ENCODE measurements around the gene NHERF2. TPM values are rescaled to one million over a fixed set of nuclear protein-coding genes. Genes with fewer than 3 reads are reported as not detected.
A peak's percentile ranks its signal among the peaks of the same experiment; 100 is the strongest.

The NHERF2 gene
- polyA plus RNA-seq, 2 donors = 26.3 to 36.1 TPM

DNA sequence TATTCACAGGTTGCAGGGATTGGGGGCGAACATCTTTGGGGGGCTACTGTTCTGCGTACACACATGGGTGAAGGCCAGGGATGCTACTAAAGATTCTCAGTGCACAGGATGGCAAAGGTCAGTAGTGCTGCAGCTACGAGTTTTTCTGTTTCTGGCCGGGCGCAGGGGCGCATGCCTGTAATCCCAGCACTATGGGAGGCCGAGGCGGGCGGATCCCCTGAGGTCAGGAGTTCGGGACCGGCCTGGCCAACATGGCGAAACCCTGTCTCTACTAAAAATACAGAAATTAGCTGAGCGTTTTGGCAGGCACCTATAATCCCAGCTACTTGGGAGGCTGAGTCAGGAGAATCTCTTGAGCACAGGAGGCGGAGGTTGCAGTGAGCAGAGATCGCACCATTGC is 13.2 kb upstream of the NHERF2 start:
- no peaks in the 10 kb centered on the region for H3K36me3 ChIP-seq (ENCODE audit: control insufficient read depth in 2 of 2, insufficient read depth in 2 of 2, low read length in 1 of 2)
- WGBS, 2 donors = 92 to 93% methylated on average over 15 of the region's 15 CpGs

DNA sequence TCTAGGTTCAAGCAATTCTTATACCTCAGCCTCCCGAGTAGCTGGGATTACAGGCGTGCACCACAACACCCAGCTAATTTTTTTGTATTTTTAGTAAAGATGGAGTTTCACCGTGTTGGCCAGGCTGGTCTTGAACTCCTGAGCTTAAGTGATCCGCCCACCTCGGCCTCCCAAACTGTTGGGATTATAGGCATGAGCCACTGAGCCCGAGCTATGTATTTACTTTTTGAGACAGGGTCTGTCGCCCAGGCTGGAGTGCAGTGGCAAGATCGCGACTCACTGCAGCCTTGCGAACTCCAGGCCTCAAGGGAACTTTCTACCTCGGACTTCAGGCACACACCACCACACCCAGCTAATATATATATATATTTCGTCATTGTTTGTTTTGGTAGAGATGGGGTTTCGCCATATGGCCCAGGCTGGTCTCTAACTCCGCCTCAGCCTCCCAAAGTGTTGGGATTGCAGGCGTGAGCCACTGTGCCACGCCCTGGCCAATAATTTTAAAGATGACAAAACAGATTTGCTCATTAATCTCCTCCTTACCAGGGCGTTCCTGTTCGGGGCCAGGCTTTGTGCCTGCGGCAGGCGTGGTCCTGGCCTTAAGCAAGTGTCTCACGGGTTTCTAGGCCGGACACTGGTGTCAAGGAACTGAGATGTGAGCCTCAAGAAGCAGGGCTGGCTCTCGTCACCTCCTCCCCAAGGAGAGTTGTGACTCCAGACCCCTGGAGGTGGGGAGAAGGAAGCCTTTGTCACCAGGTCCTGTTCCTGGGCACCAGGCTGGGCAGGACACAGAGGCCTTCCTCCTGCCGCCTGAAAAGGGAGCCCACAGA is 11.4 kb upstream of the NHERF2 start:
- 57 to 65% methylated on average over 24 of the region's 24 CpGs for WGBS, 2 donors
- H3K27ac ChIP-seq (ENCODE audit: low read depth in 2 of 2, low read length in 1 of 2) = peak overlapping the region; percentile 56 to 87
- H3K4me1 ChIP-seq (ENCODE audit: control insufficient read depth in 2 of 2, insufficient read depth in 2 of 2, low read length in 1 of 2) = peaks cover 5 to 17% of the 10 kb centered on the region in 2 donors
- H3K27me3 ChIP-seq (ENCODE audit: control insufficient read depth in 1 of 2, insufficient read depth in 2 of 2, low read length in 2 of 2) = peaks cover 4 to 6% of the 10 kb centered on the region in 2 donors
- no peak overlapping the region for H3K4me3 ChIP-seq (ENCODE audit: low read depth in 1 of 2, low read length in 2 of 2)
- H3K36me3 ChIP-seq (ENCODE audit: control insufficient read depth in 2 of 2, insufficient read depth in 2 of 2, low read length in 1 of 2) = no peaks in the 10 kb centered on the region
- H3K9me3 ChIP-seq (ENCODE audit: control insufficient read depth in 2 of 2, insufficient read depth in 1 of 2, low read depth in 1 of 2, low read length in 1 of 2) = peaks cover 0 to 2% of the 10 kb centered on the region in 2 donors

More for the DNA sequence above, 13.2 kb upstream of the NHERF2 start:
- H3K4me3 ChIP-seq (ENCODE audit: low read depth in 1 of 2, low read length in 2 of 2) = no peak overlapping the region
- no peak overlapping the region for H3K27ac ChIP-seq (ENCODE audit: low read depth in 2 of 2, low read length in 1 of 2)
- peaks cover 0 to 12% of the 10 kb centered on the region in 2 donors for H3K4me1 ChIP-seq (ENCODE audit: control insufficient read depth in 2 of 2, insufficient read depth in 2 of 2, low read length in 1 of 2)
- H3K9me3 ChIP-seq (ENCODE audit: control insufficient read depth in 2 of 2, insufficient read depth in 1 of 2, low read depth in 1 of 2, low read length in 1 of 2) = no peaks in the 10 kb centered on the region
- H3K27me3 ChIP-seq (ENCODE audit: control insufficient read depth in 1 of 2, insufficient read depth in 2 of 2, low read length in 2 of 2) = no peaks in the 10 kb centered on the region

DNA sequence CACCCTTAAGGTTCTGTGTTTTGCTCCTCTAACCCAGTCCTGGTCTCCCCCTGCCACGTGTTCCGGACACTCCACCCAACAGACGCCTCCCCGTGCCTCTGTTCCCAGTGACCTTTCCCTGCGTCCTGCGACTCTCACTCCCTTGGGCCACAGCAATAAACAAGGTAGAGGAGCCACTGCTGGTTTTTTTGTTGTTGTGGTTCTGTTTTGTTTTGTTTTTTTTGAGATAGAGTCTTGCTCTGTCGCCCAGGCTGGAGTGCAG is 10.8 kb upstream of the NHERF2 start:
- no peaks in the 10 kb centered on the region for H3K36me3 ChIP-seq (ENCODE audit: control insufficient read depth in 2 of 2, insufficient read depth in 2 of 2, low read length in 1 of 2)
- H3K27me3 ChIP-seq (ENCODE audit: control insufficient read depth in 1 of 2, insufficient read depth in 2 of 2, low read length in 2 of 2) = peaks cover 5 to 6% of the 10 kb centered on the region in 2 donors
- peaks cover 0 to 2% of the 10 kb centered on the region in 2 donors for H3K9me3 ChIP-seq (ENCODE audit: control insufficient read depth in 2 of 2, insufficient read depth in 1 of 2, low read depth in 1 of 2, low read length in 1 of 2)
- H3K27ac ChIP-seq (ENCODE audit: low read depth in 2 of 2, low read length in 1 of 2) = peak overlapping the region; percentile 40 to 87
- peaks cover 10 to 15% of the 10 kb centered on the region in 2 donors for H3K4me1 ChIP-seq (ENCODE audit: control insufficient read depth in 2 of 2, insufficient read depth in 2 of 2, low read length in 1 of 2)
- H3K4me3 ChIP-seq (ENCODE audit: low read depth in 1 of 2, low read length in 2 of 2) = no peak overlapping the region
- WGBS, 2 donors = 85 to 88% methylated on average over 7 of the region's 7 CpGs

DNA sequence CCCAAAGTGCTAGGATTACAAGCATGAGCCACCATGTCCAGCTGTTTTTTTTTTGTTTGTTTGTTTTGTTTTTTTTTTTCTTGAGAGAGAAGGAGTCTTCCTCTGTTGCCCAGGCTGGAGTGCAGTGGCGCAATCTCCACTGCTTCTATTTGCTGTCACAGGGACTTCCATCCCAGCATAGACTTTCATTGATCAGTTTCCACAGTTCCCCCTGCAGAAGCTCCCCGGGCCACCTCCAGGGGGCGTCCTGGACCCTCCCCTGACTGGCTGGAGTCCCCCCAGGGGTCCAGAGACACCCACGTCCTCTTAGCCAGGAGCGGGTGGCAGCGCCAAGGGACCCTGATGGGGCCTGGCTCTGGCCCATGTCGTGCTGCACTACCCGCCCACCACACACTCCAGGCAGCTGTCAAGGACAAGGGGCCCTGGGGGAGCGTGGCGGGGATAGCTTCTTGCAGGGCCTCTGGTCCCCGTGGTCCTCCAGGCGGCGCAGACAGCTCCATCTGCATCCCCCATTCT is 10.2 kb upstream of the NHERF2 start:
- Histone ChIP-seq H3K4me3 (ENCODE audit: low read depth in 1 of 2, low read length in 2 of 2) (no peak overlapping the region), H3K9me3 (ENCODE audit: control insufficient read depth in 2 of 2, insufficient read depth in 1 of 2, low read depth in 1 of 2, low read length in 1 of 2) (peaks cover 0 to 2% of the 10 kb centered on the region in 2 donors), H3K27me3 (ENCODE audit: control insufficient read depth in 1 of 2, insufficient read depth in 2 of 2, low read length in 2 of 2) (peaks cover 5 to 6% of the 10 kb centered on the region in 2 donors), H3K36me3 (ENCODE audit: control insufficient read depth in 2 of 2, insufficient read depth in 2 of 2, low read length in 1 of 2) (no peaks in the 10 kb centered on the region), H3K4me1 (ENCODE audit: control insufficient read depth in 2 of 2, insufficient read depth in 2 of 2, low read length in 1 of 2) (peaks cover 10 to 15% of the 10 kb centered on the region in 2 donors), H3K27ac (ENCODE audit: low read depth in 2 of 2, low read length in 1 of 2) (no peak overlapping the region)
- 54 to 59% methylated on average over 10 to 13 of the region's 13 CpGs for WGBS, 2 donors

DNA sequence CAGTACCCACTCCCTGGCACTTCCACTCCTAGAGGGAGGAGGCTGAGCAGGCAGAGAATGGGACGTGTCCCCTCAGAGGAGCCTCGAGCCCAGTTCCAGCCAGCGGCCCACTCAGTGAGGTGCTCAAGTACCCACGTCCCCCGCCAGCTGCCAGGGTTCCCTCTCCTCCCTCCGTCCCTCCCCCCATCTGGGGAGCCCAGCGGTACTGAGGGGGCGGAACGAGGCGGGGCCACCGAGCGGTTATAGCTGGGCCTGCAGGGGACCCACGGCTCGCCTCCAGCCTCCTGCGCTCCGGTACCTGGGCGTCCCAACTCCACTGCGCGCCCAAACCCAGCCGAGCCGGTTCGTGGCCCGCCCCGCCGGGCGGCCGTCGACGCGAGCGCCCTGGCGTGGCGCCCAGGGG is 7.2 kb upstream of the NHERF2 start, which contains the start of gene NPW:
NPW (plus strand) TSS at position 268 of the 403 bp plus-strand sequence.
- 3 to 5% methylated on average over 30 to 33 of the region's 33 CpGs for WGBS, 2 donors
- H3K27ac ChIP-seq (ENCODE audit: low read depth in 2 of 2, low read length in 1 of 2) = no peak within 1 kb of the TSS
- peaks cover 5 to 6% of the 10 kb centered on the region in 2 donors for H3K27me3 ChIP-seq (ENCODE audit: control insufficient read depth in 1 of 2, insufficient read depth in 2 of 2, low read length in 2 of 2)
- H3K4me3 ChIP-seq (ENCODE audit: low read depth in 1 of 2, low read length in 2 of 2) = peak within 1 kb of the TSS in 1 of 2 donors; percentile 12
- peaks cover 15 to 25% of the 10 kb centered on the region in 2 donors for H3K4me1 ChIP-seq (ENCODE audit: control insufficient read depth in 2 of 2, insufficient read depth in 2 of 2, low read length in 1 of 2)
- peaks cover 0 to 2% of the 10 kb centered on the region in 2 donors for H3K9me3 ChIP-seq (ENCODE audit: control insufficient read depth in 2 of 2, insufficient read depth in 1 of 2, low read depth in 1 of 2, low read length in 1 of 2)
- H3K36me3 ChIP-seq (ENCODE audit: control insufficient read depth in 2 of 2, insufficient read depth in 2 of 2, low read length in 1 of 2) = no peaks in the 10 kb centered on the region

DNA sequence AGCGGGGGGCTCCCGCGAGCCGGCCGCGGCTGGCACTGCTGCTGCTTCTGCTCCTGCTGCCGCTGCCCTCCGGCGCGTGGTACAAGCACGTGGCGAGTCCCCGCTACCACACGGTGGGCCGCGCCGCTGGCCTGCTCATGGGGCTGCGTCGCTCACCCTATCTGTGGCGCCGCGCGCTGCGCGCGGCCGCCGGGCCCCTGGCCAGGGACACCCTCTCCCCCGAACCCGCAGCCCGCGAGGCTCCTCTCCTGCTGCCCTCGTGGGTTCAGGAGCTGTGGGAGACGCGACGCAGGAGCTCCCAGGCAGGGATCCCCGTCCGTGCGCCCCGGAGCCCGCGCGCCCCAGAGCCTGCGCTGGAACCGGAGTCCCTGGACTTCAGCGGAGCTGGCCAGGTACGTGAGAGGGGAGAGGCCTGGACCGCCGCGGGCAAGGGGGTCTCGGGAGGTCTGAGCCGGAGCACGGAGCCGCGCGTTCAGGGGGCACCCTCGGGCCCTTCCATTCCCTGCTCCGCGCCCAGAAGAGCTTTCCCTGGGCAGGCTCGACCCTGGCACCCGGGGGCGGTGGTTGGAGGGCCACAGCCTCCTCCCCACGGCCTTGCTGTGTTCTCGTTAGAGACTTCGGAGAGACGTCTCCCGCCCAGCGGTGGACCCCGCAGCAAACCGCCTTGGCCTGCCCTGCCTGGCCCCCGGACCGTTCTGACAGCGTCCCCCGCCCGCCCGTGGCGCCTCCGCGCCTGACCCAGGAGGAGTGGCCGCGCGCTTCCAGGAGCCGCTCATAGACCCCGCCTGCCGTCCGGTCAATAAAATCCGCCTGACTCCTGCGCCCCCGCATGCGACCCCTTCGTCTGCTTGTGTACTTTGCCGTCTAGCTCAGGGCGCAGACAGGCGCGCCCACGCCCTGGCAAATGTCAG is 6.5 kb upstream of the NHERF2 start:
- H3K27me3 ChIP-seq (ENCODE audit: control insufficient read depth in 1 of 2, insufficient read depth in 2 of 2, low read length in 2 of 2) = peaks cover 5 to 6% of the 10 kb centered on the region in 2 donors
- peak overlapping the region in 1 of 2 donors; percentile 12 for H3K4me3 ChIP-seq (ENCODE audit: low read depth in 1 of 2, low read length in 2 of 2)
- WGBS, 2 donors = 2% methylated on average over 67 to 96 of the region's 96 CpGs
- H3K36me3 ChIP-seq (ENCODE audit: control insufficient read depth in 2 of 2, insufficient read depth in 2 of 2, low read length in 1 of 2) = no peaks in the 10 kb centered on the region
- H3K4me1 ChIP-seq (ENCODE audit: control insufficient read depth in 2 of 2, insufficient read depth in 2 of 2, low read length in 1 of 2) = peaks cover 15 to 25% of the 10 kb centered on the region in 2 donors
- H3K27ac ChIP-seq (ENCODE audit: low read depth in 2 of 2, low read length in 1 of 2) = no peak overlapping the region
- peaks cover 0 to 2% of the 10 kb centered on the region in 2 donors for H3K9me3 ChIP-seq (ENCODE audit: control insufficient read depth in 2 of 2, insufficient read depth in 1 of 2, low read depth in 1 of 2, low read length in 1 of 2)

DNA sequence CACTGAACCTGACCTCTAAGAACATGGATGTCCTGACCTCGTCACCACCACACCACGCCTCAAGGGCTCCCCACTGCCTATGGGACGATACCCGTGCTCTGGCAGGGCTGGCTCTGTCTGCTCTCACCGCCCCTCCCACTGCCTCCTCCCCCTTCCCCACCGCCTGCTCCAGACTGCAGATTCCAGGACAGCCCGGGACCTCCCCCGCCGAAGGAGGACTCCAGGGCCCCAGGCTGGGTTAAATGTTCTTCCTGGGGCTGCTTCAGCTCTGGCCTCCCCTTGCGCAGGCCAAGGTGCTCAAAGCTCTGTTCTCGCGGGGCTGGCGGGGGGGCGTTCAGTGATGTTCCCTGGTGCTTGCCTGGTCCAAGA is 4.0 kb upstream of the NHERF2 start:
- peak overlapping the region in 1 of 2 donors; percentile 3 for H3K27ac ChIP-seq (ENCODE audit: low read depth in 2 of 2, low read length in 1 of 2)
- H3K4me1 ChIP-seq (ENCODE audit: control insufficient read depth in 2 of 2, insufficient read depth in 2 of 2, low read length in 1 of 2) = peaks cover 19 to 32% of the 10 kb centered on the region in 2 donors

DNA sequence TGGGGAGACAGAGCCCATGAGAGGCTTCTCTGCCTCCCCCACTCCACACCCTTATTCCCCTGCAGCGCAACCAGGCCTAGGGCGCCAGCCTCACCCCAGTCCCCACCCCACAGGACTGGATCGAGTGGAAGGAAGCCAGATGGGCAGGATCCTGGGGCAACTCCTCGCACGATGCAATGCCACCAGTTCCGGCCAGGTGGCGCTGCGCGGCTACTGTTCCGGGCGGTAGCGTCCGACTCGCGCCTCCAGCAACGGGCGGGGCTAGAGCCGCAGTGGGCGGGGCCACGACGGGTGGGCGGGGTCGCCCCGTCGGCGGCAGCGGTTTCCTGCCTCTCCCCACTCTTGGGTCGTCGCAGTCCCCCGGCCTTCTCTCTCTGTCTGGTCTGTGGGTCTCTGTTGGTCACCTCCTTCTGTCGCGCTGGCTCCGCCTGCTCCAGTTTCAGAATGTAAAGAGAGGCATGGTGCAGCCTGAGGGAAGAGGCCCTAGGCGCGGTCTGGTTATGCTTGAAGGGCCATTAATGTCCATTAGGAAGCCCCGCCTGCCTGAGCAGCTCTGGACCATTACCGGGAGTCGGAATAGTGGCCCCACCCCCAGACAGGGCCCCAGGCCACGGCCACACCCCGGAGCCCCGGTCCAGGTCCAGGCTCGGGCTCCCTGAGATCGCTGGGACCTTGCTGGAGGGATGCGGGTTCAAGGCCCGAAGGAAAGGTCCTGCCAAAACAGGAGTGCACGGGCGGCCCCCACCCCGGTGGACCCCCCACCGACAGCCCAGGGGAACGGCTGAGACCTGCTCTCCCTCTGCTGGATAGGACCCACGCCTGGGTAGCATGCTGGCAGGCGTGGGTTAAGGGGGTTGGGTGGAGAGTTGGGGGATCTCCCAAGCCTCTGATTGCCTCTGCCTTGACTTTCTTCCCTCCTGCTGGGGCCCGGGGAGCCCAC is 3.3 kb upstream of the NHERF2 start:
- peak overlapping the region; percentile 63 to 76 for H3K27ac ChIP-seq (ENCODE audit: low read depth in 2 of 2, low read length in 1 of 2)
- H3K27me3 ChIP-seq (ENCODE audit: control insufficient read depth in 1 of 2, insufficient read depth in 2 of 2, low read length in 2 of 2) = peaks cover 5 to 6% of the 10 kb centered on the region in 2 donors
- peaks cover 0 to 2% of the 10 kb centered on the region in 2 donors for H3K9me3 ChIP-seq (ENCODE audit: control insufficient read depth in 2 of 2, insufficient read depth in 1 of 2, low read depth in 1 of 2, low read length in 1 of 2)
- no peaks in the 10 kb centered on the region for H3K36me3 ChIP-seq (ENCODE audit: control insufficient read depth in 2 of 2, insufficient read depth in 2 of 2, low read length in 1 of 2)
- H3K4me1 ChIP-seq (ENCODE audit: control insufficient read depth in 2 of 2, insufficient read depth in 2 of 2, low read length in 1 of 2) = peaks cover 19 to 34% of the 10 kb centered on the region in 2 donors
- H3K4me3 ChIP-seq (ENCODE audit: low read depth in 1 of 2, low read length in 2 of 2) = peak overlapping the region; percentile 13 to 31
- WGBS, 2 donors = 12 to 13% methylated on average over 47 to 53 of the region's 53 CpGs

More for the DNA sequence above, 4.0 kb upstream of the NHERF2 start:
- Histone ChIP-seq H3K9me3 (ENCODE audit: control insufficient read depth in 2 of 2, insufficient read depth in 1 of 2, low read depth in 1 of 2, low read length in 1 of 2) (peaks cover 0 to 2% of the 10 kb centered on the region in 2 donors), H3K27me3 (ENCODE audit: control insufficient read depth in 1 of 2, insufficient read depth in 2 of 2, low read length in 2 of 2) (peaks cover 5 to 6% of the 10 kb centered on the region in 2 donors), H3K4me3 (ENCODE audit: low read depth in 1 of 2, low read length in 2 of 2) (no peak overlapping the region), H3K36me3 (ENCODE audit: control insufficient read depth in 2 of 2, insufficient read depth in 2 of 2, low read length in 1 of 2) (no peaks in the 10 kb centered on the region)
- WGBS, 2 donors = 2% methylated on average over 14 of the region's 14 CpGs
